HG02798 (cell line): ENCODE measurements around the gene ATXN1.
"Not testable (repeated sequence)": the region's sequence is repeated elsewhere in the genome, so short reads cannot be mapped to it uniquely, and the experiment has no call there.

ENCODE experiments used
- ATAC-seq: cut with Tn5 transposase; IDR thresholded peaks from one replicate; pipeline ENCODE4 v1.9.1; 2021; ENCODE audit warnings: mild to moderate bottlenecking; ENCODE audit not compliant: unreplicated experiment, poor library complexity

Gene ATXN1

DNA sequence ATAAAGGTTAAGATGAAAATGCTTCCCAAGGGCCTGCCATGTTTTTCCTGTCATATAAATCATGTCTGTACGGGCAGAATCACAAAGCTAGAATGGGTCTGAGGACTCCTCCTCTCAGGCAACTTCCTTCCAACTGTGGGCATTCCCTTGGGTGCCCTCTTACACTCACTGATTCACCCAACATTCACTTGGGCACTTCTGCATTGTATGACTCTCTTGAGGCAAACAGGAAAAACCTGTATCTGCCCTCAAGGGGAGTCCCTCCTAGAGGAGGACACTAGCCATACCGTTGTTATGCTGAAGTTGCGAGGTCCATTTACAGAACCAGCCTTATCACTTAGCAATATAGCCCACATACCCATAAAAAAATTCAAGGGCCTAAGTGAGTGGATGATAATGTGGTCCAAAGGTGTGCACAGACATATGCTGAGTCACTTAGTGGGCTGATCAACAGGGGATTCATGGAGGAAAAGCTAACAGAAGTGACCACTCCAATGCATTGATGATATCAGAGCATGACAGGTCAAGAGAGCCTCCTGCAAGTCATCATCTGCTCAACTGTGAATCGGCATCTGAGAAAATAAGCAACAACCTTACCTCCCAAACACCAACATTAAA, 131.1 kb downstream of the ATXN1 start:
- ATAC-seq, result no peak

DNA sequence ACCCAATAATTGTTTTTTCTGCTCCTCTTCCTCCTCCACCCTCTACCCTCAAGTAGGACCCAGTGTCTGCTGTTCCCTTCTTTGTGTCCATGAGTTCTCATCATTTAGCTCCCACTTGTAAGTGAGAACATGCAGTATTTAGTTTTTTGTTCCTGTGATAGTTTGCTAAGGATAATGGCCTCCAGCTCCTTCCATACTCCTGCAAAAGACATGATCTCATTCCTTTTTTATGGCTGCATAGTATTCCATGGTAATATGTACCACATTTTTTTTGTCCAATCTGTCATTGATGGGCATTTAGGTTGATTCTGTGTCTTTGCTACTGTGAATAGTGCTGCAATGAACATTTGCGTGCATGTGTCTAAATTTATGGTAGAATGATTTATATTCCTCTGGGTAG, 132.7 kb downstream of the ATXN1 start:
- ATAC-seq, result not testable (repeated sequence)

- no peak for ATAC-seq
These were observed 134.6 kb downstream of the ATXN1 start for GRCh38 chr6:16626650-16627049.

DNA sequence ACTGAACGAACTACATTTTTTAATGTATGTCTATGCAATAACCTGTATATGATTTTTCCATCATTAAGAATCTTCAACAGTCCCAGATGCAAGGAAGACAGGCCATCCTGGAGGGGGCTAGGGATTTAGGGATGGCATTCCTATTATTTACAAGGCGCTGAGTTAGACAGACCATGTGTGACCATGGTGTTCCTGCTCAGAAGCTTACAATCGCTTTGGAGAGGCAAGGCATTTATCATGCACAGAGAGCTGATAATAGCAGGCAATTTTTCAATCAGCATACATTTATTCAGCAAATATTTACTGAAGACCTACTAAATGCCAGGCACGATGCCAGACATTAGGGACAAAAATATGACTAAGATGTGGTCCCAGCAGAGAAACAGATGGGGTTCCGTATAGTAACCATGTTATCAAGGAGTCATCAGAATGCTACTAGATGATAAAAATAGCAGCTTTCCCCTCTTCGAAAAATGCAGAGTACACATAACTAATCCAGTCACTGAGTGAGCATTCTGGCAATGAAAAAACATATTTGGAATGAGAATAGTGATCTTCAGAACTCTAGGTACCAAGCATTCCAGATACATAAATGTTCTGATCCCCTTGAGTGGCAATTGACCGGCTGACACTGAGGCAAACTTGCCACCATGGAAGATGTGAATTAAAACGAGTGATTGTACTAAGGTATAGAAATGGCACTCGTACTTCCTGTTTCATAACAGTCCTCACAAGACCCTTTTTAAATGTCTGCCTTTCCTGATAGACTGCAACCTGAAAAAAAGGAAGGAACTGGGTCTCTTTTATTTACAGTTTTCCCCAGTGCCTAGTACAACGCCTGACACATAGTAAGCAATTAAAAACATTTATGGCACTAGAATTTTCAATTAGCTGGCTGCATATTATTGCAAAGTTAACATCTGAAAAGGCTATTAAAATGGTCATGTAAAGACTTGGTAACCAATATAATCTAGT, 135.7 kb downstream of the ATXN1 start:
- no peak for ATAC-seq

DNA sequence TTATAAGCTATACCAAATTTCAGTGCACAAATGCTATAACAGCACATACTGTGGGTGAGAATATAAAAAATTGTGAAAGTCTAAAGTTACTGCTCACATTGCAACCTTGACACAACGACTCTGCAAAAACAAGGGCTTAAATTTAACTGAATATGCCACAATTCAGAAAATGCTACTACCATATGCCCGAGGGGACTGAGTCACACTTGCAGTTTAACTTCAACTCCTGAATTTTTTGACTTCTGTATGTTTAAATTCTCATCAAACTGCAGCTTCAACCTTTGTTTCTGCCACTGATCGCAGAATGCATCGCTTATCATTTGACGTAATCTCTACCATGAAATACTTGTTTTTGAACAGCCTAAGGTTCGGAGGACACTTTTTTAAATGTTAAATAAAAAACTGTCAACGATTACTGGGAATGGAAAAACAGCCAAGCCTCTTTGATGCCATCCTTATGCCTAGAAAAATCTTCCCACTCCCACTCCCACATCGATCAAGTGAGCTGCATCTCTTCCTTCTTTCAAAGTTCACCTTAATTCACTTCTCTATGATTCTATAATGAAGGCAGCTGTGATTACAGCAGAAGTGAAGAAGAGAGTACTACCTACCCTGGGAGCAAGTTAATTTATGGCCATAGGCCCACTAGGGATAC, 136.5 kb downstream of the ATXN1 start:
- ATAC-seq, result no peak

GRCh38 chr6:16623731-16624130, 137.5 kb downstream of the ATXN1 start:
- no peak for ATAC-seq

GRCh38 chr6:16623029-16623653, 138.1 kb downstream of the ATXN1 start:
- ATAC-seq, result no peak

- ATAC-seq, result no peak
These were observed 139.1 kb downstream of the ATXN1 start for GRCh38 chr6:16622193-16622592.

DNA sequence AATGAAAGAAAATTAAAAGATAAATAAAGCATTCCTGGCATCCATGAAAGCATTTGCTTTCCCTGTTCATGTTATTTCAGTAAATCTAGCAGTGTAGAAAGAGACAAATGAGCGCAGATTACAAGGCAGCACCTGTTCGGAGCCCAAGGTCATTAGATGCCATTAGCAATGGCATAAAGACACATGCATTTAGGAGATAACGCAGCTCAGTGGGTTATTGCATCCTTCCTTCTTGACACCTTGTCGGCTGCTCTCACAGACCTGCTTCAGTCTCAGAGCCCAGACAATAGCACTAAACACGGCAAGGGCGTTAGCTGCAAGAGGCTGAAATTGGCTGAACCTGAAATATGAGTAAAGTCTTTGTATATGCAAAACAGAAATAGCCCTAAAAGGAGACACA, 140.3 kb downstream of the ATXN1 start:
- ATAC-seq, result no peak

DNA sequence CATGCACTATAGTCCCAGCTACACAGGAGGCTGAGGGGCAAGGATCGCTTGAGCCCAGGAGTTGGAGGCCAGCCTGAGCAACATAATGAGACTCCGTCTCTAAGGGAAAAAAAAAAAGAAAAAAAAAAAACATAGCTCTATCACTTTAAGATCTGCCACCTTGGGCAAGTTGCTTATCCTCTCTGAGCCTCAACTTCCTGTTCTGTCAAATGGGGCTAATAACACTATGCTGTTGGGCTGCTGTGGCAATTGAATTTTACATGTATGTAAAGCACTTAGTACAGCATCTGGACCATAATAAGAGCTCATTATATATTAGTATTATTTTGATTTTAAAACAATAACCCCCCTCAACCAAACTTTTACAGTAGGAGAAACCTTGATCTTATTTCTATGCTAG, 141.5 kb downstream of the ATXN1 start:
- ATAC-seq, result no peak

- ATAC-seq, result no peak
These were observed 142.3 kb downstream of the ATXN1 start for GRCh38 chr6:16618962-16619361.

GRCh38 chr6:16615215-16615614, 146.0 kb downstream of the ATXN1 start:
- ATAC-seq, result not testable (repeated sequence)

GRCh38 chr6:16614143-16614542, 147.1 kb downstream of the ATXN1 start:
- ATAC-seq, result not testable (repeated sequence)

DNA sequence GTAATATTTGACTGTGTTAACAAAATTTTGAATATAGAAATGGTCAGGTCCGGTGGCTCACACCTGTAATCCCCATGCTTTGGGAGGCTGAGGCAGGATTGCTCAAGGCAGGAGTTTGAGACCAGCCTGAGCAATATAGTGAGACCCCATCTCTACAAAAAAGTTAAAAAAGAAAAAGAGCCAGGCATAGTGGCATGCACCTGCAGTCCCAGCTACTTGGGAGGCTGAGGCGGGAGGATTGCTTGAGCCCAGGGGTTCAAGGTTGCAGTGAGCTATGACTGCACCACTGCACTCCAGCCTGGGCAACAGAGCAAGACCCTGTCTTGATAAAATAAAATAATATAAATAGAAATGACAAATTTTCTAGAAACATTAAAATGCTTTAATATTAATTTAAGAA, 147.8 kb downstream of the ATXN1 start:
- not testable (repeated sequence) for ATAC-seq

DNA sequence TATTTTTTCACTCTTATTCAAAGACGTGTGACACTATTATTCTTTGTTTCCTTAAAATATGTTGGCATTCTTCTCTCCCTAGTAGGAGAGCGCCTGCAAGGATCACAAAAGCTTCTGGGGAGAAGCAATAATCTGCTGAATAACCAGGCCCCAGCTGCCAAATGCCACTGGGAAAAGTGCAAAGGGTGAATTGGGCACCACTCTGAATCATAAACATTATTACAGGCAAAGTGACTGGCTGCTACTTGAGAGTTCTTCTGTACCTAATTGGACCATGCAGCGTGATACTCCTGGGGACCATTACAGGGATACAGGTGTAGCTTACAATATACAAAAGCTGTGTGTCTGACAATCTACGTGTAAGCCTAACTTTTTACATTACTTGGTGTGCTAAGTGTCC, 152.8 kb downstream of the ATXN1 start:
- no peak for ATAC-seq

- peak; percentile 86 for ATAC-seq
These were observed 159.2 kb downstream of the ATXN1 start for GRCh38 chr6:16602035-16602434.

DNA sequence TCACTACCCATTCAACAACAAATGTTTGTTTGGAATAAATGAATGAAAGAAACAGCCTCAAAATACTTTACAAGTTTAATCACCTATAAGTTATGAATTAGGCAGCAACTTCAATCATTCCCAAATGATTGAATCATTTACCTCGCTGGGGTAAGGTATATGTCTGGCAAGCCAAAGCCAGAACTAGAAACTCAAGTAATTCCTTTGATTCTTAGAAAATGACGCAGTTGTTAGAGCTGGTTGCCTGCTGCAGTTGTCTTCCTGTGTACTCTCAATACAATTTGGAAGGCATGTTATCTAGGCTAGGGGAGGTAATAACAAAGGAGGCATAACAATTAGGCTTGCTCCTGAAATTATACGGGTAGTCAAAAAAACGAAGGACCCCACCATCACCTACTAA, 160.6 kb downstream of the ATXN1 start:
- no peak for ATAC-seq

DNA sequence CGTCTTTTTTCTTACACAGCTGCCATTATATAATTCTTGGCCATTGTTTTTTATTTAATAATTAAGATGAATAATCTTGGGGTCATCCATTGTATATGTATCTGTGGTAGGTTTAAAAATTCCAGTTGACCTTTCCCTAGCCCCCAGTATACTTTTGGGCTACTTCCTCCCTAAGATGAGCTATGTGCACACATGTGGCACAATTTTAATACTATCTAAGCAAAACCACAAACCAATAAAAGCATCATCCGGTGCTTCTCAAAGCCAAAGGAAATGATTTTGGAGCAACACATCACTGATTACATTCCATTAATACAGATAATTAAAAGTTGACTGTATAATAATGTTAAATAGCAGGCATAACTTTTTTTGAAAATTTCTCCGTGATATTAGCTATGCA, 161.2 kb downstream of the ATXN1 start:
- no peak for ATAC-seq

GRCh38 chr6:16596616-16597331, 164.5 kb downstream of the ATXN1 start:
- ATAC-seq, result no peak

- ATAC-seq, result no peak
These were observed 165.6 kb downstream of the ATXN1 start for GRCh38 chr6:16595514-16596120.
